ENCODE results near the gene MGAT4B.

MGAT4B gene

GRCh38 chr5:179771311-179771895 lies 35.3 kb downstream of the MGAT4B start:
- no peak for FAIRE-seq
- no peak for TF ChIP-seq POLR2A (IDR thresholded peaks at IDR 0.05; ENCODE audit: low read depth, low read length)
- no peak for DNase-seq (ENCODE audit: insufficient read length, low spot score)

GRCh38 chr5:179769796-179770195 lies 36.9 kb downstream of the MGAT4B start:
- DNase-seq (ENCODE audit: insufficient read length, low spot score) (no peak), FAIRE-seq (no peak)
- no peak for TF ChIP-seq POLR2A (IDR thresholded peaks at IDR 0.05; ENCODE audit: low read depth, low read length)

GRCh38 chr5:179769271-179769670 lies 37.4 kb downstream of the MGAT4B start:
- no peak for DNase-seq (ENCODE audit: insufficient read length, low spot score)
- FAIRE-seq: no peak
- no peak for TF ChIP-seq POLR2A (IDR thresholded peaks at IDR 0.05; ENCODE audit: low read depth, low read length)

GRCh38 chr5:179768326-179769085 lies 38.2 kb downstream of the MGAT4B start:
- FAIRE-seq (no peak), DNase-seq (ENCODE audit: insufficient read length, low spot score) (no peak)
- TF ChIP-seq POLR2A (IDR thresholded peaks at IDR 0.05; ENCODE audit: low read depth, low read length): no peak

GRCh38 chr5:179767496-179768100 lies 39.1 kb downstream of the MGAT4B start:
- TF ChIP-seq POLR2A (IDR thresholded peaks at IDR 0.05; ENCODE audit: low read depth, low read length): no peak
- DNase-seq (ENCODE audit: insufficient read length, low spot score) (no peak), FAIRE-seq (no peak)

- no peak for DNase-seq (ENCODE audit: insufficient read length, low spot score)
- no peak for FAIRE-seq
Observed at GRCh38 chr5:179766726-179767455, 39.8 kb downstream of the MGAT4B start.

GRCh38 chr5:179766021-179766725 lies 40.5 kb downstream of the MGAT4B start:
- DNase-seq (ENCODE audit: insufficient read length, low spot score): no peak
- FAIRE-seq: no peak
- no peak for TF ChIP-seq POLR2A (IDR thresholded peaks at IDR 0.05; ENCODE audit: low read depth, low read length)

More at GRCh38 chr5:179766726-179767455, 39.8 kb downstream of the MGAT4B start:
- TF ChIP-seq POLR2A (IDR thresholded peaks at IDR 0.05; ENCODE audit: low read depth, low read length): no peak

GRCh38 chr5:179765400-179765799 lies 41.3 kb downstream of the MGAT4B start:
- no peak for FAIRE-seq
- TF ChIP-seq POLR2A (IDR thresholded peaks at IDR 0.05; ENCODE audit: low read depth, low read length): peak; percentile 33; the same call in 1 of the 2 replicates
- peak; percentile 86 for DNase-seq (ENCODE audit: insufficient read length, low spot score)

- no peak for DNase-seq (ENCODE audit: insufficient read length, low spot score)
- FAIRE-seq: no peak
- no peak for TF ChIP-seq POLR2A (IDR thresholded peaks at IDR 0.05; ENCODE audit: low read depth, low read length)
Observed at GRCh38 chr5:179764056-179764455, 42.6 kb downstream of the MGAT4B start.

- no peak for TF ChIP-seq POLR2A (IDR thresholded peaks at IDR 0.05; ENCODE audit: low read depth, low read length)
- FAIRE-seq: no peak
- peak; percentile 68 for DNase-seq (ENCODE audit: insufficient read length, low spot score)
Observed at GRCh38 chr5:179763215-179763945, 43.3 kb downstream of the MGAT4B start.

GRCh38 chr5:179762781-179763176 lies 43.9 kb downstream of the MGAT4B start:
- no peak for FAIRE-seq
- no peak for DNase-seq (ENCODE audit: insufficient read length, low spot score)
- TF ChIP-seq POLR2A (IDR thresholded peaks at IDR 0.05; ENCODE audit: low read depth, low read length): no peak

GRCh38 chr5:179762079-179762780 lies 44.4 kb downstream of the MGAT4B start:
- no peak for FAIRE-seq
- no peak for DNase-seq (ENCODE audit: insufficient read length, low spot score)
- TF ChIP-seq POLR2A (IDR thresholded peaks at IDR 0.05; ENCODE audit: low read depth, low read length): no peak; the same call in 1 of the 2 replicates
